GM12878 (cell line): ENCODE results near the gene ARMC9. TPM values are rescaled to one million over a fixed set of nuclear protein-coding genes. Genes with fewer than 3 reads are reported as not detected.

ENCODE experiments used
- ATAC-seq: fragments of 200-7000 bp; cut with Tn5 transposase; 3 replicates; pipeline ENCODE4 v1.9.1; 2020; ENCODE audit warnings: mild to moderate bottlenecking, moderate library complexity
- BruUV-seq: library from RNA; stranded (reverse); fragments of 400-500 nt; replicated peaks from 2 replicates; lab custom pipeline; 2021; lab: Mats Ljungman, UMichigan
- CTCF ChIA-PET: fragments of 300-600 bp; sonication (Branson Sonifier 250); formaldehyde crosslinking; extraction: SDS; loops from one replicate; lab custom pipeline; 2021; ENCODE audit warnings: inconsistent platforms; lab: Yijun Ruan, JAX
- POLR2A ChIA-PET: fragments of 350-600 bp; formaldehyde crosslinking; extraction: SDS; loops from one replicate; lab custom pipeline; 2021; ENCODE audit warnings: inconsistent platforms; lab: Charles Lee
- RAD21 ChIA-PET: fragments of 300-600 bp; sonication (Branson Sonifier 250); formaldehyde crosslinking; loops from one replicate; lab custom pipeline; 2023; ENCODE audit warnings: antibody characterized with exemption; ENCODE audit not compliant: unreplicated experiment; lab: Charles Lee
- SMC1A ChIA-PET: fragments of 300-600 bp; sonication (Branson Sonifier 250); formaldehyde crosslinking; loops from one replicate; lab custom pipeline; 2023; ENCODE audit not compliant: unreplicated experiment, uncharacterized antibody; lab: Charles Lee
- DNase-seq: peaks from one replicate; pipeline ENCODE4 v3.0.0-alpha.2; 2011; ENCODE audit warnings: low read depth, low spot score
- FAIRE-seq: peaks from 3 replicates; lab custom pipeline; 2011; peaks lifted over from hg19 to GRCh38; lab: Jason Lieb, UNC
- H2AFZ ChIP-seq: 2 replicates; pipeline ENCODE4 v1.6.0; 2011; ENCODE audit warnings: low read depth, low read length, control low read depth; ENCODE audit not compliant: control insufficient read depth
- H3K27ac ChIP-seq: 2 replicates; pipeline ENCODE4 v1.5.1; 2011; ENCODE audit warnings: control low read depth; ENCODE audit not compliant: control insufficient read depth, insufficient read depth
- H3K27me3 ChIP-seq, 2 experiments: replicated peaks in 1 of 2; 2 replicates each; pipeline versions ENCODE4 v1.6.0 to v1.6.1; 2011; ENCODE audit warnings: low read length in 1 of 2; ENCODE audit not compliant: control insufficient read depth in 2 of 2, insufficient read depth in 2 of 2
- H3K36me3 ChIP-seq, 2 experiments: 2 replicates each; pipeline ENCODE4 v1.5.1; 2011; ENCODE audit warnings: low read length in 1 of 2; ENCODE audit not compliant: control insufficient read depth in 2 of 2, insufficient read depth in 2 of 2
- H3K4me1 ChIP-seq: 2 replicates; pipeline ENCODE4 v1.6.1; 2011; ENCODE audit warnings: mild to moderate bottlenecking, low read length, moderate library complexity, mixed read lengths; ENCODE audit not compliant: control insufficient read depth, insufficient read depth
- H3K4me2 ChIP-seq: 2 replicates; pipeline ENCODE4 v1.6.0; 2011; ENCODE audit warnings: control low read depth; ENCODE audit not compliant: control insufficient read depth, insufficient read depth
- H3K4me3 ChIP-seq: fragments of 200-600 bp; sonication (generic); 2 replicates; pipeline ENCODE4 v1.5.1; 2016
- H3K79me2 ChIP-seq: 2 replicates; pipeline ENCODE4 v1.6.0; 2011; ENCODE audit warnings: low read length; ENCODE audit not compliant: control insufficient read depth, insufficient read depth
- H3K9ac ChIP-seq: 2 replicates; pipeline ENCODE4 v1.8.0; 2011; ENCODE audit warnings: low read length, control low read depth, mixed read lengths; ENCODE audit not compliant: control insufficient read depth, insufficient read depth
- H3K9me3 ChIP-seq: replicated peaks from 3 replicates; pipeline ENCODE4 v1.5.1; 2011; ENCODE audit warnings: mild to moderate bottlenecking, low read length; ENCODE audit not compliant: control insufficient read depth, insufficient read depth
- H4K20me1 ChIP-seq: 2 replicates; pipeline ENCODE4 v1.6.0; 2011; ENCODE audit not compliant: control insufficient read depth, insufficient read depth
- EED ChIP-seq: sonication (generic); IDR thresholded peaks from 2 replicates; pipeline ENCODE4 v1.6.1; 2016; ENCODE audit warnings: antibody characterized with exemption, low read depth
- GABPA ChIP-seq: IDR thresholded peaks from 2 replicates; pipeline ENCODE4 v1.6.1; 2014; ENCODE audit warnings: antibody characterized with exemption, low read depth, mild to moderate bottlenecking, inconsistent platforms
- IRF3 ChIP-seq: fragments of 450-650 bp; IDR thresholded peaks from 2 replicates; pipeline ENCODE4 v1.6.1; 2014; ENCODE audit warnings: mild to moderate bottlenecking
- JUNB ChIP-seq: IDR thresholded peaks from 2 replicates; pipeline ENCODE4 v1.6.1; 2016; ENCODE audit warnings: antibody characterized with exemption, mild to moderate bottlenecking
- NFYA ChIP-seq: IDR thresholded peaks from 2 replicates; pipeline ENCODE4 v1.6.1; 2011; ENCODE audit warnings: low read depth, mild to moderate bottlenecking, low read length, improper control_type of control experiment, borderline replicate concordance
- PRDM15 ChIP-seq: fragments of 450-650 bp; formaldehyde crosslinking; IDR thresholded peaks from 2 replicates; pipeline ENCODE4 v1.4.0; 2020; ENCODE audit warnings: mild to moderate bottlenecking, moderate library complexity
- RFX5 ChIP-seq: IDR thresholded peaks from 2 replicates; pipeline ENCODE4 v1.6.1; 2011; ENCODE audit warnings: low read depth, low read length, improper control_type of control experiment
- SP1 ChIP-seq: IDR thresholded peaks from one replicate; pipeline ENCODE4 v1.6.1; 2011; ENCODE audit warnings: low read depth, low read length
- SUPT20H ChIP-seq: IDR thresholded peaks from 2 replicates; pipeline ENCODE4 v1.6.1; 2011; ENCODE audit warnings: low read depth, mild to moderate bottlenecking, low read length, moderate library complexity, borderline replicate concordance; ENCODE audit not compliant: control insufficient read depth
- TARDBP ChIP-seq: IDR thresholded peaks from 2 replicates; pipeline ENCODE4 v1.6.1; 2016; ENCODE audit warnings: borderline replicate concordance
- USF1 ChIP-seq: IDR thresholded peaks from 2 replicates; pipeline ENCODE4 v1.6.1; 2011; ENCODE audit warnings: borderline replicate concordance, low read depth, mild to moderate bottlenecking, moderate library complexity, mixed read lengths, low read length; ENCODE audit not compliant: insufficient read depth; ENCODE audit errors: extremely low read length
- ZNF24 ChIP-seq: fragments of 450-650 bp; IDR thresholded peaks from 2 replicates; pipeline ENCODE4 v1.6.1; 2017; ENCODE audit warnings: antibody characterized with exemption, mild to moderate bottlenecking
- ZNF622 ChIP-seq: fragments of 450-650 bp; IDR thresholded peaks from 2 replicates; pipeline ENCODE4 v1.6.1; 2017; ENCODE audit warnings: mild to moderate bottlenecking, inconsistent platforms
- ZNF687 ChIP-seq: fragments of 450-650 bp; IDR thresholded peaks from 2 replicates; pipeline ENCODE4 v1.6.1; 2017; ENCODE audit warnings: mild to moderate bottlenecking, moderate library complexity
- WGBS: methylation state at CpG from one replicate; pipeline ENCODE4 v1.1.6; 2016; ENCODE audit warnings: low lambda C conversion rate; ENCODE audit not compliant: insufficient replicate concordance, insufficient coverage; ENCODE audit errors: missing lambda C conversion rate; 5-methylcytosine and 5-hydroxymethylcytosine counted together
- in situ Hi-C: fragments of 300-500 bp; cut with MboI; formaldehyde crosslinking; loops from 9 replicates; pipeline ENCODE4 v1.14.3; 2018; ENCODE audit warnings: mixed read lengths
- intact Hi-C: fragments of 100-400 bp; cut with micrococcal nuclease; formaldehyde crosslinking; loops from one replicate; pipeline ENCODE4 v1.14.2; 2022; ENCODE audit not compliant: unreplicated experiment
- polyA plus RNA-seq, 11 experiments: library from polyadenylated mRNA; depleted of rRNA in 4 of 11; unstranded in 6 of 11; stranded (reverse) in 5 of 11; fragments of >200 nt; fragmentation: Nextera tagmentation in 4 of 11; fragmentation: Illumina TruSeq in 1 of 11; extraction: Ambion mirVana in 4 of 11; extraction: Trizol in 1 of 11; gene quantifications; 1 replicate in 1 of 11; 2 replicates in 10 of 11; pipeline versions ENCODE4 v1.2.1 to v1.2.3, GENCODE V29; 2011 to 2016; ENCODE audit warnings: inconsistent platforms in 2 of 11, missing spikeins in 2 of 11, low read depth in 1 of 11
- total RNA-seq, 4 experiments: library from RNA; depleted of rRNA in 3 of 4; stranded (reverse); fragments of >200 nt in 3 of 4; fragmentation: Illumina TruSeq in 1 of 4; extraction: Trizol in 1 of 4; gene quantifications; 2 replicates each; pipeline versions ENCODE4 v1.2.1 to v1.2.3, GENCODE V29; 2013 to 2021

The ARMC9 gene
- total and polyA plus RNA-seq, 10 of the 15 experiments (the other 5 are each of a cell fraction or from before 2014, with no cell fraction given): 3.8 to 21.8 (median 10.4) TPM

GRCh38 chr2:231413921-231414476 is 215.6 kb downstream of the ARMC9 start:
- DNase-seq (no peak), FAIRE-seq (no peak), ATAC-seq (no peak)
- ChIA-PET RAD21 (interaction anchor here (1.0 to 4.2 kb wide), 3 partner anchors 171 to 310 kb away, joined by 3 to 16 read pairs (median 6); no protein-coding TSS in a partner anchor), SMC1A (interaction anchor here (1.2 to 4.3 kb wide), 2 partner anchors 11 to 187 kb away, joined by 3 to 32 read pairs; no protein-coding TSS in a partner anchor), POLR2A (interaction anchor here (1.0 kb wide), 1 partner anchor 185 kb away, joined by 3 read pairs; no protein-coding TSS in a partner anchor), CTCF (interaction anchor here (0.6 to 12.3 kb wide), 6 partner anchors 38 to 311 kb away, joined by 3 to 234 read pairs (median 18); no protein-coding TSS in a partner anchor)
- intact Hi-C loops (loop anchor here (2.0 to 5.0 kb wide), 2 partner anchors 309 to 587 kb away; no protein-coding TSS in a partner anchor), in situ Hi-C loops (loop anchor here (5.0 kb wide), 1 partner anchor 307 kb away; no protein-coding TSS in a partner anchor)
- no peaks in the 10 kb centered on the region for H3K27me3 ChIP-seq
- H3K27ac ChIP-seq: no peak overlapping the region
- H4K20me1 ChIP-seq: no peaks in the 10 kb centered on the region; the same call in 1 of the 2 replicates
- BruUV-seq: no TSS peak
- H3K9ac ChIP-seq: no peak overlapping the region
- H3K4me1 ChIP-seq: no peaks in the 10 kb centered on the region
- peaks cover 6% of the 10 kb centered on the region; the same call in 2 of the 3 replicates for H3K9me3 ChIP-seq
- H2AFZ ChIP-seq: no peak overlapping the region
- H3K4me2 ChIP-seq: no peak overlapping the region
- H3K79me2 ChIP-seq: no peaks in the 10 kb centered on the region
- H3K36me3 ChIP-seq: no peaks in the 10 kb centered on the region
- 70% methylated on average over 15 of the region's 15 CpGs for WGBS
- no peak overlapping the region for H3K4me3 ChIP-seq
- TF ChIP-seq TARDBP: no peak
- TF ChIP-seq RFX5: no peak
- no peak for TF ChIP-seq USF1
- TF ChIP-seq EED: no peak
- no peak for TF ChIP-seq ZNF24
- TF ChIP-seq IRF3: no peak
- TF ChIP-seq JUNB: no peak
- TF ChIP-seq GABPA: no peak
- TF ChIP-seq SUPT20H: no peak
- TF ChIP-seq PRDM15 (CRISPR knock-in tag): no peak
- no peak for TF ChIP-seq SP1
- no peak for TF ChIP-seq ZNF687
- no peak for TF ChIP-seq NFYA
- no peak for TF ChIP-seq ZNF622
